GM12878 (cell line): ENCODE results near the gene UBAC2. TPM values are rescaled to one million over a fixed set of nuclear protein-coding genes. Genes with fewer than 3 reads are reported as not detected.

Experiments
- ATAC-seq: fragments of 200-7000 bp; cut with Tn5 transposase; 3 replicates; pipeline ENCODE4 v1.9.1; 2020; ENCODE audit warnings: mild to moderate bottlenecking, moderate library complexity
- BruUV-seq: library from RNA; stranded (reverse); fragments of 400-500 nt; replicated peaks from 2 replicates; lab custom pipeline; 2021; lab: Mats Ljungman, UMichigan
- CTCF ChIA-PET: fragments of 300-600 bp; sonication (Branson Sonifier 250); formaldehyde crosslinking; extraction: SDS; loops from one replicate; lab custom pipeline; 2021; ENCODE audit warnings: inconsistent platforms; lab: Yijun Ruan, JAX
- POLR2A ChIA-PET: fragments of 350-600 bp; formaldehyde crosslinking; extraction: SDS; loops from one replicate; lab custom pipeline; 2021; ENCODE audit warnings: inconsistent platforms; lab: Charles Lee
- RAD21 ChIA-PET: fragments of 300-600 bp; sonication (Branson Sonifier 250); formaldehyde crosslinking; loops from one replicate; lab custom pipeline; 2023; ENCODE audit warnings: antibody characterized with exemption; ENCODE audit not compliant: unreplicated experiment; lab: Charles Lee
- SMC1A ChIA-PET: fragments of 300-600 bp; sonication (Branson Sonifier 250); formaldehyde crosslinking; loops from one replicate; lab custom pipeline; 2023; ENCODE audit not compliant: unreplicated experiment, uncharacterized antibody; lab: Charles Lee
- DNase-seq: peaks from one replicate; pipeline ENCODE4 v3.0.0-alpha.2; 2011; ENCODE audit warnings: low read depth, low spot score
- FAIRE-seq: peaks from 3 replicates; lab custom pipeline; 2011; peaks lifted over from hg19 to GRCh38; lab: Jason Lieb, UNC
- H2AFZ ChIP-seq: 2 replicates; pipeline ENCODE4 v1.6.0; 2011; ENCODE audit warnings: low read depth, low read length, control low read depth; ENCODE audit not compliant: control insufficient read depth
- H3K27ac ChIP-seq: 2 replicates; pipeline ENCODE4 v1.5.1; 2011; ENCODE audit warnings: control low read depth; ENCODE audit not compliant: control insufficient read depth, insufficient read depth
- H3K27me3 ChIP-seq, 2 experiments: replicated peaks in 1 of 2; 2 replicates each; pipeline versions ENCODE4 v1.6.0 to v1.6.1; 2011; ENCODE audit warnings: low read length in 1 of 2; ENCODE audit not compliant: control insufficient read depth in 2 of 2, insufficient read depth in 2 of 2
- H3K36me3 ChIP-seq, 2 experiments: 2 replicates each; pipeline ENCODE4 v1.5.1; 2011; ENCODE audit warnings: low read length in 1 of 2; ENCODE audit not compliant: control insufficient read depth in 2 of 2, insufficient read depth in 2 of 2
- H3K4me1 ChIP-seq: 2 replicates; pipeline ENCODE4 v1.6.1; 2011; ENCODE audit warnings: mild to moderate bottlenecking, low read length, moderate library complexity, mixed read lengths; ENCODE audit not compliant: control insufficient read depth, insufficient read depth
- H3K4me2 ChIP-seq: 2 replicates; pipeline ENCODE4 v1.6.0; 2011; ENCODE audit warnings: control low read depth; ENCODE audit not compliant: control insufficient read depth, insufficient read depth
- H3K4me3 ChIP-seq: fragments of 200-600 bp; sonication (generic); 2 replicates; pipeline ENCODE4 v1.5.1; 2016
- H3K79me2 ChIP-seq: 2 replicates; pipeline ENCODE4 v1.6.0; 2011; ENCODE audit warnings: low read length; ENCODE audit not compliant: control insufficient read depth, insufficient read depth
- H3K9ac ChIP-seq: 2 replicates; pipeline ENCODE4 v1.8.0; 2011; ENCODE audit warnings: low read length, control low read depth, mixed read lengths; ENCODE audit not compliant: control insufficient read depth, insufficient read depth
- H3K9me3 ChIP-seq: replicated peaks from 3 replicates; pipeline ENCODE4 v1.5.1; 2011; ENCODE audit warnings: mild to moderate bottlenecking, low read length; ENCODE audit not compliant: control insufficient read depth, insufficient read depth
- H4K20me1 ChIP-seq: 2 replicates; pipeline ENCODE4 v1.6.0; 2011; ENCODE audit not compliant: control insufficient read depth, insufficient read depth
- ASH2L ChIP-seq: fragments of 300-600, 200-600 bp; sonication (generic); IDR thresholded peaks from 2 replicates; pipeline ENCODE4 v1.6.1; 2017; ENCODE audit warnings: low read depth, mild to moderate bottlenecking, borderline replicate concordance
- CEBPB ChIP-seq, 2 experiments: fragments of 150-350 bp in 1 of 2; IDR thresholded peaks; 2 replicates each; pipeline ENCODE4 v1.6.1; 2012 to 2014; ENCODE audit warnings: low read depth in 2 of 2, low read length in 2 of 2, borderline replicate concordance in 1 of 2, inconsistent platforms in 1 of 2
- CREB1 ChIP-seq: IDR thresholded peaks from 2 replicates; pipeline ENCODE4 v1.6.1; 2012; ENCODE audit warnings: low read depth, mild to moderate bottlenecking, inconsistent platforms
- HDAC2 ChIP-seq: fragments of 200-600 bp; sonication (generic); IDR thresholded peaks from 2 replicates; pipeline ENCODE4 v1.6.1; 2017
- IKZF1 ChIP-seq: fragments of 450-650 bp; conservative IDR thresholded peaks from 2 replicates; pipeline ENCODE4 v1.6.1; 2017; ENCODE audit warnings: antibody characterized with exemption, mild to moderate bottlenecking
- IKZF2 ChIP-seq, 2 experiments: fragments of 450-650 bp; IDR thresholded peaks; 2 replicates each; pipeline ENCODE4 v1.6.1; 2017; ENCODE audit warnings: mild to moderate bottlenecking in 2 of 2, moderate library complexity in 2 of 2
- JUNB ChIP-seq: IDR thresholded peaks from 2 replicates; pipeline ENCODE4 v1.6.1; 2016; ENCODE audit warnings: antibody characterized with exemption, mild to moderate bottlenecking
- MEF2A ChIP-seq: IDR thresholded peaks from 2 replicates; pipeline ENCODE4 v1.6.1; 2011; ENCODE audit warnings: low read depth, mild to moderate bottlenecking, low read length, moderate library complexity; ENCODE audit not compliant: insufficient read depth
- MTA2 ChIP-seq: fragments of 450-650 bp; IDR thresholded peaks from 2 replicates; pipeline ENCODE4 v1.6.1; 2016; ENCODE audit warnings: low read depth, mild to moderate bottlenecking, moderate library complexity
- NFIC ChIP-seq: IDR thresholded peaks from 2 replicates; pipeline ENCODE4 v1.6.1; 2012; ENCODE audit warnings: low read depth, mild to moderate bottlenecking, inconsistent platforms, low read length, moderate library complexity
- PML ChIP-seq: IDR thresholded peaks from 2 replicates; pipeline ENCODE4 v1.6.1; 2012; ENCODE audit warnings: low read length, inconsistent platforms
- RUNX3 ChIP-seq: IDR thresholded peaks from 2 replicates; pipeline ENCODE4 v1.6.1; 2012; ENCODE audit warnings: low read length, inconsistent platforms
- SMC3 ChIP-seq: IDR thresholded peaks from 2 replicates; pipeline ENCODE4 v1.6.1; 2011; ENCODE audit warnings: low read length, improper control_type of control experiment, borderline replicate concordance
- SPI1 ChIP-seq: IDR thresholded peaks from 2 replicates; pipeline ENCODE4 v1.6.1; 2011; ENCODE audit warnings: low read depth, mild to moderate bottlenecking, low read length, moderate library complexity, borderline replicate concordance; ENCODE audit not compliant: insufficient read depth
- TCF12 ChIP-seq: IDR thresholded peaks from 2 replicates; pipeline ENCODE4 v1.6.1; 2011; ENCODE audit warnings: low read depth, mild to moderate bottlenecking, low read length
- ZBED1 ChIP-seq: IDR thresholded peaks from 2 replicates; pipeline ENCODE4 v1.6.1; 2016; ENCODE audit warnings: borderline replicate concordance
- ZNF384 ChIP-seq: IDR thresholded peaks from 2 replicates; pipeline ENCODE4 v1.6.1; 2012; ENCODE audit warnings: low read depth, mild to moderate bottlenecking, low read length, improper control_type of control experiment, borderline replicate concordance
- ZNF622 ChIP-seq: fragments of 450-650 bp; IDR thresholded peaks from 2 replicates; pipeline ENCODE4 v1.6.1; 2017; ENCODE audit warnings: mild to moderate bottlenecking, inconsistent platforms
- ZNF687 ChIP-seq: fragments of 450-650 bp; IDR thresholded peaks from 2 replicates; pipeline ENCODE4 v1.6.1; 2017; ENCODE audit warnings: mild to moderate bottlenecking, moderate library complexity
- WGBS: methylation state at CpG from one replicate; pipeline ENCODE4 v1.1.6; 2016; ENCODE audit warnings: low lambda C conversion rate; ENCODE audit not compliant: insufficient replicate concordance, insufficient coverage; ENCODE audit errors: missing lambda C conversion rate; 5-methylcytosine and 5-hydroxymethylcytosine counted together
- in situ Hi-C: fragments of 300-500 bp; cut with MboI; formaldehyde crosslinking; loops from 9 replicates; pipeline ENCODE4 v1.14.3; 2018; ENCODE audit warnings: mixed read lengths
- intact Hi-C: fragments of 100-400 bp; cut with micrococcal nuclease; formaldehyde crosslinking; loops from one replicate; pipeline ENCODE4 v1.14.2; 2022; ENCODE audit not compliant: unreplicated experiment
- polyA plus RNA-seq, 11 experiments: library from polyadenylated mRNA; depleted of rRNA in 4 of 11; unstranded in 6 of 11; stranded (reverse) in 5 of 11; fragments of >200 nt; fragmentation: Nextera tagmentation in 4 of 11; fragmentation: Illumina TruSeq in 1 of 11; extraction: Ambion mirVana in 4 of 11; extraction: Trizol in 1 of 11; gene quantifications; 1 replicate in 1 of 11; 2 replicates in 10 of 11; pipeline versions ENCODE4 v1.2.1 to v1.2.3, GENCODE V29; 2011 to 2016; ENCODE audit warnings: inconsistent platforms in 2 of 11, missing spikeins in 2 of 11, low read depth in 1 of 11
- total RNA-seq, 4 experiments: library from RNA; depleted of rRNA in 3 of 4; stranded (reverse); fragments of >200 nt in 3 of 4; fragmentation: Illumina TruSeq in 1 of 4; extraction: Trizol in 1 of 4; gene quantifications; 2 replicates each; pipeline versions ENCODE4 v1.2.1 to v1.2.3, GENCODE V29; 2013 to 2021
- TF ChIP-seq, protein P1 (sequence below): IDR thresholded peaks from 2 replicates; pipeline ENCODE4 v1.6.1; 2012; ENCODE audit warnings: low read length, inconsistent platforms

The UBAC2 gene
- total and polyA plus RNA-seq, 10 of the 15 experiments (the other 5 are each of a cell fraction or from before 2014, with no cell fraction given): 3.0 to 54.6 (median 17.4) TPM

GRCh38 chr13:99310382-99311031 lies 109.9 kb downstream of the UBAC2 start:
- in situ Hi-C loops: no loop called here
- RAD21 ChIA-PET: interaction anchor here (0.9 to 2.8 kb wide), 8 partner anchors 11 to 126 kb away, joined by 3 to 17 read pairs (median 3); no protein-coding TSS in a partner anchor
- H3K79me2 ChIP-seq: peaks cover 75% of the 10 kb centered on the region
- H3K4me2 ChIP-seq: peak overlapping the region; percentile 82
- peak overlapping the region; percentile 54 for H3K9ac ChIP-seq
- SMC1A ChIA-PET: interaction anchor here (0.7 to 3.5 kb wide), 15 partner anchors 8 to 77 kb away, joined by 3 to 28 read pairs (median 4); no protein-coding TSS in a partner anchor
- WGBS: 11% methylated on average over 4 of the region's 4 CpGs
- H3K9me3 ChIP-seq: no peaks in the 10 kb centered on the region
- no peaks in the 10 kb centered on the region for H4K20me1 ChIP-seq
- BruUV-seq: no TSS peak
- FAIRE-seq (no peak), ATAC-seq (peak; percentile 43), DNase-seq (no peak)
- H3K4me1 ChIP-seq: peaks cover 52% of the 10 kb centered on the region
- POLR2A ChIA-PET: interaction anchor here (0.8 to 1.5 kb wide), 5 partner anchors 9 to 56 kb away, joined by 3 to 4 read pairs (median 4); no protein-coding TSS in a partner anchor
- H3K4me3 ChIP-seq: peak overlapping the region; percentile 28; the same call in 1 of the 2 replicates
- no peaks in the 10 kb centered on the region for H3K27me3 ChIP-seq
- H2AFZ ChIP-seq: peak overlapping the region; percentile 20
- intact Hi-C loops: no loop called here
- CTCF ChIA-PET: interaction anchor here (0.9 to 1.6 kb wide), 2 partner anchors 14 to 41 kb away, joined by 4 read pairs; no protein-coding TSS in a partner anchor
- peak overlapping the region; percentile 93 for H3K27ac ChIP-seq
- peaks cover 0 to 8% of the 10 kb centered on the region in 2 experiments; a peak in 2 of 4 replicates for H3K36me3 ChIP-seq
- TF ChIP-seq RUNX3: peak; percentile 83
- peak; percentile 87 for TF ChIP-seq ZBED1
- 0 out of 2 replicates have a peak, but pooled peaks have one; percentile 19 for TF ChIP-seq IKZF1
- peak in 1 of 2 experiments; percentile 41; a peak in 1 of 4 replicates for TF ChIP-seq IKZF2 (IDR thresholded peaks at IDR 0.05)
- no peak for TF ChIP-seq SMC3
- peak; percentile 56; the same call in 1 of the 2 replicates for TF ChIP-seq PML
- TF ChIP-seq ZNF622: no peak
- TF ChIP-seq HDAC2: no peak
- peak; percentile 91 for TF ChIP-seq MEF2A
- TF ChIP-seq CREB1: peak; percentile 59; the same call in 1 of the 2 replicates
- TF ChIP-seq ZNF687: peak; percentile 18; the same call in 1 of the 2 replicates
- TF ChIP-seq ZNF384: no peak
- peak; percentile 96 for TF ChIP-seq NFIC
- TF ChIP-seq CEBPB (IDR thresholded peaks at IDR 0.05; ENCODE audit: borderline replicate concordance in 1 of 2, low read depth in 2 of 2, low read length in 2 of 2): peak in 1 of 2 experiments; percentile 77; a peak in 1 of 4 replicates
- no peak for TF ChIP-seq SPI1
- TF ChIP-seq JUNB: peak; percentile 95
- TF ChIP-seq ASH2L: no peak
- peak; percentile 33; the same call in 1 of the 2 replicates for TF ChIP-seq MTA2
- TF ChIP-seq, protein P1, sequence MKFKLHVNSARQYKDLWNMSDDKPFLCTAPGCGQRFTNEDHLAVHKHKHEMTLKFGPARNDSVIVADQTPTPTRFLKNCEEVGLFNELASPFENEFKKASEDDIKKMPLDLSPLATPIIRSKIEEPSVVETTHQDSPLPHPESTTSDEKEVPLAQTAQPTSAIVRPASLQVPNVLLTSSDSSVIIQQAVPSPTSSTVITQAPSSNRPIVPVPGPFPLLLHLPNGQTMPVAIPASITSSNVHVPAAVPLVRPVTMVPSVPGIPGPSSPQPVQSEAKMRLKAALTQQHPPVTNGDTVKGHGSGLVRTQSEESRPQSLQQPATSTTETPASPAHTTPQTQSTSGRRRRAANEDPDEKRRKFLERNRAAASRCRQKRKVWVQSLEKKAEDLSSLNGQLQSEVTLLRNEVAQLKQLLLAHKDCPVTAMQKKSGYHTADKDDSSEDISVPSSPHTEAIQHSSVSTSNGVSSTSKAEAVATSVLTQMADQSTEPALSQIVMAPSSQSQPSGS: peak; percentile 90
- no peak for TF ChIP-seq TCF12
